OCI-LY3 (cell line): ENCODE measurements around the gene SEMA4A.

Experiments
- H2AFZ ChIP-seq: fragments of 200-600, 300-600 bp; shearing (Covaris generic); 2 replicates; pipeline ENCODE4 v1.6.0; 2014; ENCODE audit warnings: antibody characterized with exemption, low read depth, low read length
- H3K27ac ChIP-seq: fragments of 200-600, 300-600 bp; sonication (generic); 2 replicates; pipeline ENCODE4 v1.5.1; 2014; ENCODE audit warnings: mild to moderate bottlenecking, low read length, moderate library complexity, mixed read lengths
- H3K27me3 ChIP-seq: fragments of 200-600, 300-600 bp; sonication (generic); 2 replicates; pipeline ENCODE4 v1.6.1; 2014; ENCODE audit warnings: low read depth, low read length, mixed read lengths
- H3K36me3 ChIP-seq: fragments of 200-600, 300-600 bp; sonication (generic); replicated peaks from 2 replicates; pipeline ENCODE3; 2014; ENCODE audit warnings: low read depth, low read length, mixed read lengths
- H3K4me1 ChIP-seq: fragments of 300-600, 200-600 bp; sonication (generic); 2 replicates; pipeline ENCODE4 v1.6.1; 2014; ENCODE audit warnings: low read length, mixed read lengths
- H3K4me2 ChIP-seq: fragments of 200-600, 300-600 bp; sonication (generic); 2 replicates; pipeline ENCODE4 v1.6.1; 2014; ENCODE audit warnings: low read length, mixed read lengths
- H3K4me3 ChIP-seq: fragments of 300-600, 200-600 bp; sonication (generic); 2 replicates; pipeline ENCODE4 v1.5.1; 2014; ENCODE audit warnings: antibody characterized with exemption, mild to moderate bottlenecking, low read length, moderate library complexity
- H3K79me2 ChIP-seq: fragments of 300-600, 200-600 bp; shearing (Covaris generic); 2 replicates; pipeline ENCODE4 v1.6.1; 2014; ENCODE audit warnings: mild to moderate bottlenecking, low read length, mixed read lengths
- H3K9ac ChIP-seq: fragments of 300-600, 200-600 bp; shearing (Covaris generic); 2 replicates; pipeline ENCODE4 v1.6.0; 2014; ENCODE audit warnings: mild to moderate bottlenecking, low read length, moderate library complexity
- H3K9me3 ChIP-seq: fragments of 200-600, 300-600 bp; shearing (Covaris generic); 2 replicates; pipeline ENCODE4 v1.6.1; 2014; ENCODE audit warnings: low read length, mixed read lengths; ENCODE audit not compliant: insufficient read depth
- H4K20me1 ChIP-seq: fragments of 200-600, 300-600 bp; sonication (generic); 2 replicates; pipeline ENCODE4 v1.6.1; 2016; ENCODE audit warnings: low read length, mixed read lengths; ENCODE audit not compliant: insufficient read depth
- EZH2phosphoT487 ChIP-seq: fragments of 200-600 bp; shearing (Covaris generic); IDR thresholded peaks from 2 replicates; pipeline ENCODE4 v1.6.1; 2018; ENCODE audit warnings: antibody characterized with exemption, mixed run types, low read depth
- TF ChIP-seq, protein P1 (sequence below): fragments of 200-600, 300-600 bp; sonication (generic); IDR thresholded peaks from 2 replicates; pipeline ENCODE4 v1.5.1; 2014; ENCODE audit warnings: antibody characterized with exemption, low read length, low read depth

SEMA4A gene

DNA sequence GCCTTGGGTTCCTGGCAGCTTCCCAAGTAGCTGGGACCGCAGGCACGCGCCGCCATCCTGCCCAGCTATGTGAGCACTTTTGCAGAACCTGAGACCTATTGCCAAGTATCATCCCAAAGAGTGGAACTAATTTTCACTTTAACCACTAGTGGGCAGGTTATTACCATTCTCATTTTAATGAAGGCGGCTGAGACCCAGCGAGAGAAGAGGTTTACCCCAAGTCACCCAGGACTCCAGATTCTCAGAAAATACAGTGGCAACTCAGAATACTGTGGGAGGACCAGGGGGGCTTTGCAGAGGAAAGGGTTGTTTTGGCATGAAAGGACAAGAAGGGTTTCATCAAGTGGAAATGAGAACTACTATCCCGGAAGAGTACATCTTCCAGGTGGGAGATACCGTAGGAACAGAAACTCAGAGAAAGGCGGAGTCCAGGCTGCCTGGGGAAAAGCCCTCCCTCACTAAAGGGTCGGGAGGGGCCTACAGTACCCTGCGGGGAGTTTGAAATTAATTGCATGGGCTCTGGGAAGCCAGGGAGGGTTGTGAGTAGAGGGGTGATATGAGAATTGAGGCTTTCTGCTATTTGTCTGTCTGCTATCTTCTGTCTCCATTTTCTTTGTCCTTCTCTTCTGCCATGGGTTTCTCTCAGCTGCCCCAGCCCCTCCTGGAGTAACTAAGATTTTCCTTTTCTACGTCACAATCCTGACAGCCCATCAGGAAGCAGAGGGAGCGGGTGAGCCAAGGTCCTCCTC, 7.2 kb upstream of the SEMA4A start:
- TF ChIP-seq EZH2phosphoT487 = no peak
- TF ChIP-seq, protein P1, sequence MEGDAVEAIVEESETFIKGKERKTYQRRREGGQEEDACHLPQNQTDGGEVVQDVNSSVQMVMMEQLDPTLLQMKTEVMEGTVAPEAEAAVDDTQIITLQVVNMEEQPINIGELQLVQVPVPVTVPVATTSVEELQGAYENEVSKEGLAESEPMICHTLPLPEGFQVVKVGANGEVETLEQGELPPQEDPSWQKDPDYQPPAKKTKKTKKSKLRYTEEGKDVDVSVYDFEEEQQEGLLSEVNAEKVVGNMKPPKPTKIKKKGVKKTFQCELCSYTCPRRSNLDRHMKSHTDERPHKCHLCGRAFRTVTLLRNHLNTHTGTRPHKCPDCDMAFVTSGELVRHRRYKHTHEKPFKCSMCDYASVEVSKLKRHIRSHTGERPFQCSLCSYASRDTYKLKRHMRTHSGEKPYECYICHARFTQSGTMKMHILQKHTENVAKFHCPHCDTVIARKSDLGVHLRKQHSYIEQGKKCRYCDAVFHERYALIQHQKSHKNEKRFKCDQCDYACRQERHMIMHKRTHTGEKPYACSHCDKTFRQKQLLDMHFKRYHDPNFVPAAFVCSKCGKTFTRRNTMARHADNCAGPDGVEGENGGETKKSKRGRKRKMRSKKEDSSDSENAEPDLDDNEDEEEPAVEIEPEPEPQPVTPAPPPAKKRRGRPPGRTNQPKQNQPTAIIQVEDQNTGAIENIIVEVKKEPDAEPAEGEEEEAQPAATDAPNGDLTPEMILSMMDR = peak; percentile 90
- Histone ChIP-seq H3K4me1 (peaks cover 56% of the 10 kb centered on the region), H3K4me3 (peak overlapping the region; percentile 67), H2AFZ (peak overlapping the region; percentile 62), H3K27me3 (no peaks in the 10 kb centered on the region; the same call in 1 of the 2 replicates), H3K4me2 (peak overlapping the region; percentile 88), H4K20me1 (no peaks in the 10 kb centered on the region), H3K9me3 (no peaks in the 10 kb centered on the region), H3K27ac (no peak overlapping the region), H3K9ac (peak overlapping the region; percentile 34), H3K79me2 (no peaks in the 10 kb centered on the region), H3K36me3 (no peaks in the 10 kb centered on the region)

DNA sequence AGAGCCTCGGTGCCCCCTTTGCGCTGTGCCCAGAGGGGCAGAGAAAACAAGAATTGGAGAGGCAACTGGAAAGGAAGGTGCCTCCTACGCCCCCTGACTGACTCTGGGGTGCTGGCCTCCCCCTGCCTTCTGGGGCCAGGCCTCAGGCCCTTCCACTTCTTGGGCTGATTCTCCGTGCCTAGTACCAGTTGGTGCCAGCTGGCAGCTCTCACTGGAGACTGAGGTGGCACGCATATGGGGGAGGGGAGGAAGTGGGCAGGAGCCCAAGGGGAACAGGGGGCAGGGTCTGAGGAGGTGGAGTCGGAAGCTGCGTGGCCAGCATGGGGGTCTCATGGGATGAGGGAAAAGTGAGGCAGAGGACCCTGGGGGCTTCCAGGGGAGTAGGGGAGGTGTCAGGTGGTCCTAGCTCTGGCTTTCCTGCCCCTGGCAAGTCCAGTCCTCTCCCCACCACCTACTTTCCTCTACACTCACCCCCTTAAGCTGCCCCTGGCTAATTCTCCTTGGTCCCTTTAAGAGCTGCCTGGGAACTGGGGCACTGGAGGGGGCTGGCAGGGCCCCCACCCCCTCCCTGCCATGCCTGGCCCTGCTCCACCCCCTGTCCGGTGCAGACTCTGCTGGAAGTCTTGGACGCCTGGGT, 6.5 kb upstream of the SEMA4A start:
- Histone ChIP-seq H3K4me1 (peaks cover 63% of the 10 kb centered on the region), H3K36me3 (no peaks in the 10 kb centered on the region), H3K4me3 (peak overlapping the region; percentile 67), H3K4me2 (peak overlapping the region; percentile 88), H2AFZ (peak overlapping the region; percentile 62), H3K9ac (peak overlapping the region; percentile 34), H3K9me3 (no peaks in the 10 kb centered on the region), H4K20me1 (no peaks in the 10 kb centered on the region), H3K79me2 (no peaks in the 10 kb centered on the region), H3K27ac (no peak overlapping the region), H3K27me3 (no peaks in the 10 kb centered on the region; the same call in 1 of the 2 replicates)
- no peak for TF ChIP-seq EZH2phosphoT487
- TF ChIP-seq, protein P1 = no peak

GRCh38 chr1:156148216-156148615, 5.2 kb upstream of the SEMA4A start:
- Histone ChIP-seq H3K9ac (peak overlapping the region; percentile 46; the same call in 1 of the 2 replicates), H3K9me3 (no peaks in the 10 kb centered on the region), H4K20me1 (no peaks in the 10 kb centered on the region), H3K4me1 (peaks cover 76% of the 10 kb centered on the region), H2AFZ (peak overlapping the region; percentile 83), H3K79me2 (no peaks in the 10 kb centered on the region), H3K27me3 (no peaks in the 10 kb centered on the region; the same call in 1 of the 2 replicates), H3K36me3 (no peaks in the 10 kb centered on the region), H3K27ac (peak overlapping the region; percentile 58), H3K4me2 (peak overlapping the region; percentile 70), H3K4me3 (peak overlapping the region; percentile 29)
- TF ChIP-seq, protein P1 = no peak
- TF ChIP-seq EZH2phosphoT487 = no peak
